Vagina (tissue), 2 donors: Measurements from ENCODE around the gene SLC25A25.
A peak's percentile ranks its signal among the peaks of the same experiment; 100 is the strongest.
"Not testable (repeated sequence)": the region's sequence is repeated elsewhere in the genome, so short reads cannot be mapped to it uniquely, and the experiment has no call there.

Experiments used
- POLR2A ChIP-seq, 2 donors: fragments of 450-650 bp; IDR thresholded peaks; one replicate each; pipeline ENCODE4 v1.6.1; 2017; ENCODE audit warnings: antibody characterized with exemption in 2 of 2, mild to moderate bottlenecking in 2 of 2, moderate library complexity in 2 of 2
- TF ChIP-seq, protein P1 (sequence below), 3 experiments: fragments of 450-650 bp in 2 of 3; fragments of 200-600 bp in 1 of 3; sonication (generic) in 1 of 3; IDR thresholded peaks; one replicate each; pipeline ENCODE4 v1.5.1; 2017 to 2019; ENCODE audit warnings: antibody characterized with exemption in 3 of 3, mild to moderate bottlenecking in 2 of 3, moderate library complexity in 2 of 3

- TF ChIP-seq, protein P1, sequence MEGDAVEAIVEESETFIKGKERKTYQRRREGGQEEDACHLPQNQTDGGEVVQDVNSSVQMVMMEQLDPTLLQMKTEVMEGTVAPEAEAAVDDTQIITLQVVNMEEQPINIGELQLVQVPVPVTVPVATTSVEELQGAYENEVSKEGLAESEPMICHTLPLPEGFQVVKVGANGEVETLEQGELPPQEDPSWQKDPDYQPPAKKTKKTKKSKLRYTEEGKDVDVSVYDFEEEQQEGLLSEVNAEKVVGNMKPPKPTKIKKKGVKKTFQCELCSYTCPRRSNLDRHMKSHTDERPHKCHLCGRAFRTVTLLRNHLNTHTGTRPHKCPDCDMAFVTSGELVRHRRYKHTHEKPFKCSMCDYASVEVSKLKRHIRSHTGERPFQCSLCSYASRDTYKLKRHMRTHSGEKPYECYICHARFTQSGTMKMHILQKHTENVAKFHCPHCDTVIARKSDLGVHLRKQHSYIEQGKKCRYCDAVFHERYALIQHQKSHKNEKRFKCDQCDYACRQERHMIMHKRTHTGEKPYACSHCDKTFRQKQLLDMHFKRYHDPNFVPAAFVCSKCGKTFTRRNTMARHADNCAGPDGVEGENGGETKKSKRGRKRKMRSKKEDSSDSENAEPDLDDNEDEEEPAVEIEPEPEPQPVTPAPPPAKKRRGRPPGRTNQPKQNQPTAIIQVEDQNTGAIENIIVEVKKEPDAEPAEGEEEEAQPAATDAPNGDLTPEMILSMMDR (IDR thresholded peaks at IDR 0.05) = peak in 1 of 3 experiments; percentile 22
- not testable (repeated sequence) for TF ChIP-seq POLR2A (IDR thresholded peaks at IDR 0.05)
Measured at GRCh38 chr9:128129976-128130590, 62.1 kb downstream of the SLC25A25 start.
